ENCODE data around the gene LRP5.

The LRP5 gene

GRCh38 chr11:68371171-68372041, 59.0 kb downstream of the LRP5 start:
- no peak for DNase-seq (ENCODE audit: low read depth in 2 of 2)

GRCh38 chr11:68372114-68372513, 59.7 kb downstream of the LRP5 start:
- no peak for DNase-seq (ENCODE audit: low read depth in 2 of 2)

GRCh38 chr11:68372625-68373024, 60.2 kb downstream of the LRP5 start:
- no peak for DNase-seq (ENCODE audit: low read depth in 2 of 2)

GRCh38 chr11:68373189-68373814, 60.9 kb downstream of the LRP5 start:
- no peak for DNase-seq (ENCODE audit: low read depth in 2 of 2)

DNA sequence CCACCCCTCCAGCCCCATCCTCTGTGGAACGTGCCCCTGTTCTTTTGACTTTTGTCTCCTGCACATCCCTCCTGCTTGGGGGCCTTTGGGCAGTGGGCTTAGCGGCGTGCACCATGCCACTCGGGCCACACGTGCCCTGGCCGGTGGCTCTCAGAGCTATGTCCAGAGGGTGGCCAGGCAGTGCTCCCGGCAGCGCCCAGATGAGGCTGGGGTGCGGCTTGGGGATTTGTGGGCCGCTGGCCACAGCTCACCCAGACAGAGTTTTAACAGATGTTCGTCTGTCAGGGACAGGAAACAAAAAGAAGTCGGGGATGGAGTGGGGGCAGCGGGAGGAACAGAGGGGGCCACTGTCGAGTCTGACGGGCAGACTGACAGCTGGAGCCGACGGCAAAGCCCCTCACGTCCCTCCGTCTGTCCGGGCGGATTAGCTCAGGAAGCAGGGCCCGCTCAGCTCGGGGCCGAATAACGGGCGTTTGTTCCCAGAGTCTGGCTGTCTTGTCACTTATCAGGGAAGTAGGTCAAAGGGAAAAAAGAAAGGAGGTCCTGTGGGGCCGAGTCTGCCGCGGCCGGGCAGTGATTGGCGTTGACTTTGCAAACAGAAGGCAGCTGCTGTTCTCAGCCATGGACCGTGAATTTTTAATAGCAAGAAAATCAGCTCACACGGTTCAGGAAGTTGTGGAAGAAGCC, 61.6 kb downstream of the LRP5 start:
- no peak for DNase-seq (ENCODE audit: low read depth in 2 of 2)

DNA sequence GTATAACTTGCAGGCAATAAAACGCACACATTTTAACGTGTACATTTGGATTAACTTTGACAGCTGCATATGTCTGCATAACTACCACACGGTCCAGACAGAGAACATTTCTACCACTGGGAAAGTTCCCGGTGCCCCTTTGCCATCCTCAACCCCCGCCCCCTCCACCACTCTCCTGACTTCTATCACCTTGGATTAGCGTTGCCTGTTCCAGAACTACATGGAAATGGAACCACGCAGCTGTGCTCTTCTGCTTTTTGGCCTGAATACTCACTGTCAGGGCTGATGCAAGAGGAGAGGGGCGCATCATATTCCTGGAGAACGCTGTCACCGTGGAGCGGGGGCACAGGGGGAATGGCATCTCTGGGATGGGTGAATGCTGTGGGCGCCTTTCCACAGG, 62.1 kb downstream of the LRP5 start:
- DNase-seq (ENCODE audit: low read depth in 2 of 2) = no peak

DNA sequence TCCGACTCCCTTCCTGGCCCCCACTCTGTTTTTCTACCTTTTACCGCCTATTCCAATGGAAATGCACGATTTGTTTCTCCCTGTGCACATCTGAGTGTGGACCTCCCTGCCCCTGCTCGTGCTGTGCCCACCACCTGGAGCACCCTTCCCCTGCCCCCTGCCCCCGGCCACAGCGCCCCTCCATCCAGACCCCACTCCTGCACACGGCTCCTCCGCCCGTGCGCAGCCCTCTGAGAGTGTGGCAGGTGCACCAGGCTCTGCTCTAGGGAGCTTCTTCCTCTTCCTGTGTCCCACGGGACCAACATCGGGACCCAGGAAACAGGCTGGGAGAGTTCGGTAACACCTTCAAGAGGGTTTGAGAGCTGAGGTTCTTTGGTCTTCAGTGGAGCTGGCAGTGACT, 62.9 kb downstream of the LRP5 start:
- no peak for DNase-seq (ENCODE audit: low read depth in 2 of 2)

DNA sequence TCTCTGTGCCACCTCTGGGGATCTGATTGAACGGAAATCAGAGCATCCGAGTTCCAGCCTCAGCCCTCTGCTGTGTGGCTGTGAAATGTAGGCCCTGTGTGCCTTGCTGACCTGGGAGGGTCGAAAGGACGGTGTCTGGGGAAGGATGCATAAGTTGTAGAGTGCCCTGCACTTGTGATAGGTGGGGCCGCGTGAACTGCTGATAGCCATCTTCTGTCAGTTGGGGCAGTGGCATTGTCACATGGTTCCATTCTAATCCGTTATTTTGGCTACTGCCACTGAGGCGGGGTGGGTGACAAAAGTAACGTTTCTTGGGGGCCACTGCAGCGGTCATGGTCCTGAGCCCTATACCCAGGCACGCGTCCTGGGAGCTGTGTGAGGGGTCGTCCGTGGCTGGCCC, 63.4 kb downstream of the LRP5 start:
- no peak for DNase-seq (ENCODE audit: low read depth in 2 of 2)

- no peak for DNase-seq (ENCODE audit: low read depth in 2 of 2)
These were observed 65.0 kb downstream of the LRP5 start for GRCh38 chr11:68377389-68377795.

- no peak for DNase-seq (ENCODE audit: low read depth in 2 of 2)
These were observed 66.8 kb downstream of the LRP5 start for GRCh38 chr11:68379206-68379605.

GRCh38 chr11:68380786-68381622, 68.6 kb downstream of the LRP5 start:
- no peak for DNase-seq (ENCODE audit: low read depth in 2 of 2)

DNA sequence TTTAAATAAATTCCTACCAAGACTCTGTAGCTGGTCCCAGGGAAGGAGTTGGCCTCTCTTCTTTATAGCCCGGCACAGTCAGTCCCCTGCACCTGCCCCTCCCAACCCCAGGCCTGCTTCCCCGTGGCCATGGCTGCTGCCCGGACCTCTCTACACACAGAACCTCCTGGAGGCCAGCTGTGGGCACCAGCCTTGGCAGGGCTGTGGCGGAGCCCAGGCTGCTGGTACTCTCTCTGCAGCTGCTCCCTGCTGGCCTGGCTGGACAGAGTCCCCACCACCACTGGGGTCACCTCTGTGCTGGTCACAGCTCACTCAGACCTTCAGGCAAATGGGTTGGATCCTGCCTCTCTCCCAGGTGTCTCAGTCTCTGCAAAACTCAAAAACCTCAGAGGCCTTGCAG, 69.3 kb downstream of the LRP5 start:
- no peak for DNase-seq (ENCODE audit: low read depth in 2 of 2)

GRCh38 chr11:68382358-68382998, 70.1 kb downstream of the LRP5 start:
- DNase-seq (ENCODE audit: low read depth in 2 of 2) = no peak

DNA sequence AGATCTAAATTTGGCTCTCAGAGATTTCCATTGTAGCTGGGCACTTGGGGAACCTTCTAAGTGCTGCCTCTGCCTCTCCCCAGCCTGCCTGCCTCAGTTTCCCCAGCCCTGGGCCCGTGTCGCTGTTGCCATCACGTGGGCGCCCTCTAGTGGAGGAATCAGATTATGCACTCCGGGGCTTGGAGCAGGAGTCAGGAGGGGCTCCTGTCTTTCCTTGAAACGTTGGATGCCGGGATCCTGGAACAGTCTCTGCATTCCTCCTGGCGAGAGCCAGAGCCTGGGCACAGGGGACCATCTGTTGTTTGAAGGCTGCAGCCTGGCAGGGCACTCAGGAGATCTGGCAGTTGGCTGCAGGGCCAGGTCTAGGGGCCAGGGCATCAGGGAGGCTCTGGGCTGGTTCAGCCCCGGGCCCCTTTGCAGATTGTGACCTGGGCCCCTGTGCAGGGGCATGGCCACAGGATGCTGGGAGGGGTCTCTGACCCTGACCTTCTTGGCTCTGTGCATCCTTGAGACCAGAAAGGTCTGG, 71.6 kb downstream of the LRP5 start:
- DNase-seq (ENCODE audit: low read depth in 2 of 2) = peak; percentile 48 to 60

GRCh38 chr11:68384530-68385081, 72.2 kb downstream of the LRP5 start:
- DNase-seq (ENCODE audit: low read depth in 2 of 2) = no peak

- DNase-seq (ENCODE audit: low read depth in 2 of 2) = no peak
These were observed 72.7 kb downstream of the LRP5 start for GRCh38 chr11:68385128-68385527.

GRCh38 chr11:68386331-68386978, 74.1 kb downstream of the LRP5 start:
- DNase-seq (ENCODE audit: low read depth in 2 of 2) = no peak

- no peak for DNase-seq (ENCODE audit: low read depth in 2 of 2)
These were observed 75.4 kb downstream of the LRP5 start for GRCh38 chr11:68387840-68388239.

GRCh38 chr11:68388595-68389198, 76.3 kb downstream of the LRP5 start:
- DNase-seq (ENCODE audit: low read depth in 2 of 2) = no peak

DNA sequence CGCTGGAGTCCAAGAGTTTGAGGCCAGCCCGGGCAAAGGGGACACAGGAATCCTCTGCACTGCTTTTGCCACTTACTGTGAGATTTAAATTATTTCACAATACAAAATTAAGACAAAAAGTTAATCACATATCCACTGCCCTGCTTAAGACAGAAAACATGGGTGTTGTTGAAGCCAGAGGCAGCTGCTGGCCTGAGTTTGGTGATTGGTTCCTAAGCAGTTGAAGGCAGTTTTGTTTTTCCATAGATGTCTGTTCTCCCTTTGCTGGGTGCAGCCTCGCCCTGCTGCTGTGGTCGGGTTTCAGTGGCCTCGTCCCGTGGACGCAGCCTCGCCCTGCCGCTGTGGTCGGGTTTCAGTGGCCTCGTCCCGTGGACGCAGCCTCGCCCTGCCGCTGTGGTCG, 77.9 kb downstream of the LRP5 start:
- DNase-seq (ENCODE audit: low read depth in 2 of 2) = no peak

All from stimulated activated CD8-positive, alpha-beta memory T cell treated with anti-CD3 and anti-CD28 coated beads, Interleukin-2, amount 100 ng/mL, for 48 hours (primary cell).